KOPT-K1 (cell line): Measurements from ENCODE around the gene LCNL1.

ENCODE experiments used
- H3K27ac ChIP-seq: fragments of 200-600 bp; sonication (generic); 2 replicates; pipeline ENCODE4 v1.5.1; 2016; ENCODE audit warnings: antibody characterized with exemption, mild to moderate bottlenecking, low read depth, low read length; ENCODE audit not compliant: poor library complexity, severe bottlenecking
- H3K36me3 ChIP-seq: fragments of 200-600 bp; sonication (generic); 2 replicates; pipeline ENCODE4 v1.5.1; 2017; ENCODE audit warnings: antibody characterized with exemption, mild to moderate bottlenecking, low read length, moderate library complexity; ENCODE audit not compliant: insufficient read depth
- H3K9me3 ChIP-seq: fragments of 200-600 bp; sonication (generic); 2 replicates; pipeline ENCODE4 v1.5.1; 2017; ENCODE audit warnings: antibody characterized with exemption, low read length, mild to moderate bottlenecking; ENCODE audit not compliant: insufficient read depth, poor library complexity, severe bottlenecking

Gene LCNL1

GRCh38 chr9:136973618-136974617 lies 8.9 kb upstream of the LCNL1 start:
- Histone ChIP-seq H3K36me3 (no peaks in the 10 kb centered on the region), H3K9me3 (no peaks in the 10 kb centered on the region), H3K27ac (no peak overlapping the region)

- Histone ChIP-seq H3K9me3 (no peaks in the 10 kb centered on the region), H3K36me3 (no peaks in the 10 kb centered on the region), H3K27ac (no peak overlapping the region)
Measured at GRCh38 chr9:136974817-136975535, 7.8 kb upstream of the LCNL1 start.

GRCh38 chr9:136975644-136976043 lies 7.1 kb upstream of the LCNL1 start:
- no peaks in the 10 kb centered on the region for H3K36me3 ChIP-seq
- no peak overlapping the region for H3K27ac ChIP-seq

GRCh38 chr9:136977223-136977622 lies 5.6 kb upstream of the LCNL1 start, which contains the start of gene PTGDS:
Gene PTGDS, plus strand, starts transcription at chr9:136977504. Its CDS starts 75 bp downstream, at chr9:136977579.
- Histone ChIP-seq H3K36me3 (no peaks in the 10 kb centered on the region), H3K27ac (no peak within 1 kb of the TSS), H3K9me3 (no peaks in the 10 kb centered on the region)

More at GRCh38 chr9:136975644-136976043, 7.1 kb upstream of the LCNL1 start:
- no peaks in the 10 kb centered on the region for H3K9me3 ChIP-seq

GRCh38 chr9:136977649-136978072 lies 5.1 kb upstream of the LCNL1 start:
- Histone ChIP-seq H3K9me3 (no peaks in the 10 kb centered on the region), H3K27ac (no peak overlapping the region)

GRCh38 chr9:136978073-136978864 lies 4.5 kb upstream of the LCNL1 start:
- no peaks in the 10 kb centered on the region for H3K9me3 ChIP-seq
- no peak overlapping the region for H3K27ac ChIP-seq
- H3K36me3 ChIP-seq: no peaks in the 10 kb centered on the region

More at GRCh38 chr9:136977649-136978072, 5.1 kb upstream of the LCNL1 start:
- H3K36me3 ChIP-seq: no peaks in the 10 kb centered on the region

GRCh38 chr9:136978865-136979544 lies 3.8 kb upstream of the LCNL1 start:
- no peak overlapping the region for H3K27ac ChIP-seq
- no peaks in the 10 kb centered on the region for H3K9me3 ChIP-seq
- H3K36me3 ChIP-seq: no peaks in the 10 kb centered on the region

GRCh38 chr9:136979769-136980587 lies 2.8 kb upstream of the LCNL1 start:
- H3K36me3 ChIP-seq: no peaks in the 10 kb centered on the region

GRCh38 chr9:136980669-136981478 lies 1.9 kb upstream of the LCNL1 start:
- H3K9me3 ChIP-seq: no peaks in the 10 kb centered on the region
- H3K36me3 ChIP-seq: no peaks in the 10 kb centered on the region
- H3K27ac ChIP-seq: no peak overlapping the region

More at GRCh38 chr9:136979769-136980587, 2.8 kb upstream of the LCNL1 start:
- H3K27ac ChIP-seq: no peak overlapping the region
- no peaks in the 10 kb centered on the region for H3K9me3 ChIP-seq

- H3K36me3 ChIP-seq: no peaks in the 10 kb centered on the region
- H3K9me3 ChIP-seq: no peaks in the 10 kb centered on the region
- H3K27ac ChIP-seq: no peak overlapping the region
Measured at GRCh38 chr9:136981588-136982231, 1.1 kb upstream of the LCNL1 start.

- Histone ChIP-seq H3K9me3 (no peaks in the 10 kb centered on the region), H3K27ac (no peak overlapping the region), H3K36me3 (no peaks in the 10 kb centered on the region)
Measured at GRCh38 chr9:136983167-136983566, 374 bp downstream of the LCNL1 start.

GRCh38 chr9:136983656-136984314 lies 992 bp downstream of the LCNL1 start:
- Histone ChIP-seq H3K9me3 (no peaks in the 10 kb centered on the region), H3K36me3 (no peaks in the 10 kb centered on the region), H3K27ac (no peak overlapping the region)
